ENCODE measurements around the gene CDH26.
"Not testable (repeated sequence)": the region's sequence is repeated elsewhere in the genome, so short reads cannot be mapped to it uniquely, and the experiment has no call there.

Gene CDH26

DNA sequence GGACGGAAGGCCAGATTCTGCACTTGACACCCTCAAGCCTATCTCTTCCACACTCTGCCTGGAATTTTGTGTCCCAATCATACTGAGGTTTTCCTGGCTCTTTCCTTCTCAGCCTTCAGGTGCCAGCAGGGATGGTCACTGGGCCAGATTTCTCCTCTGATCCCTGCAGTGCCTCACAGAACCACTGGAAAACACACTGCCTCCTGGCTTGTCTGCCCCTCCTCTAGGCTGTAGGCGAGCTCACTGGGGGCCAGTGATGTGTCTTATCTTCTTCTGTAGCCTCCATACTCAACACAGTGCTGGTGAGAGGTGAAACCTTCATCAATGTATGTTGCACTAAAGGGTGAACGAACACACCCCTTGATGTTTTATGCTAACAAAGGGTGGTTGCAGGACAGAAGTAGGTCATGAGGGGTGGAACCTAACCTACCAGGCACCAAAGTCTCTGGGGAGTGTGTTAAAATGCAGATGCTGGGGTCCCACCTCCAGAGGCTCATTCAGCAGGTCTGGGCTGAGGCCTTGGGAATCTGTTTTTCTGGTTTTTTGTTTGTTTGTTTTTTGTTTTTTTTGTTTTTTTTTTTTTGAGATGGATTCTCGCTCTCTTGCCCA, 80.3 kb downstream of the CDH26 start:
- no peak for DNase-seq (ENCODE audit: low read depth)
- TF ChIP-seq, protein P1, sequence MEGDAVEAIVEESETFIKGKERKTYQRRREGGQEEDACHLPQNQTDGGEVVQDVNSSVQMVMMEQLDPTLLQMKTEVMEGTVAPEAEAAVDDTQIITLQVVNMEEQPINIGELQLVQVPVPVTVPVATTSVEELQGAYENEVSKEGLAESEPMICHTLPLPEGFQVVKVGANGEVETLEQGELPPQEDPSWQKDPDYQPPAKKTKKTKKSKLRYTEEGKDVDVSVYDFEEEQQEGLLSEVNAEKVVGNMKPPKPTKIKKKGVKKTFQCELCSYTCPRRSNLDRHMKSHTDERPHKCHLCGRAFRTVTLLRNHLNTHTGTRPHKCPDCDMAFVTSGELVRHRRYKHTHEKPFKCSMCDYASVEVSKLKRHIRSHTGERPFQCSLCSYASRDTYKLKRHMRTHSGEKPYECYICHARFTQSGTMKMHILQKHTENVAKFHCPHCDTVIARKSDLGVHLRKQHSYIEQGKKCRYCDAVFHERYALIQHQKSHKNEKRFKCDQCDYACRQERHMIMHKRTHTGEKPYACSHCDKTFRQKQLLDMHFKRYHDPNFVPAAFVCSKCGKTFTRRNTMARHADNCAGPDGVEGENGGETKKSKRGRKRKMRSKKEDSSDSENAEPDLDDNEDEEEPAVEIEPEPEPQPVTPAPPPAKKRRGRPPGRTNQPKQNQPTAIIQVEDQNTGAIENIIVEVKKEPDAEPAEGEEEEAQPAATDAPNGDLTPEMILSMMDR (IDR thresholded peaks at IDR 0.05; ENCODE audit: low read depth, low read length, missing control alignments), result no peak
- no peak overlapping the region for H3K4me3 ChIP-seq (ENCODE audit: low read depth, low read length)

DNA sequence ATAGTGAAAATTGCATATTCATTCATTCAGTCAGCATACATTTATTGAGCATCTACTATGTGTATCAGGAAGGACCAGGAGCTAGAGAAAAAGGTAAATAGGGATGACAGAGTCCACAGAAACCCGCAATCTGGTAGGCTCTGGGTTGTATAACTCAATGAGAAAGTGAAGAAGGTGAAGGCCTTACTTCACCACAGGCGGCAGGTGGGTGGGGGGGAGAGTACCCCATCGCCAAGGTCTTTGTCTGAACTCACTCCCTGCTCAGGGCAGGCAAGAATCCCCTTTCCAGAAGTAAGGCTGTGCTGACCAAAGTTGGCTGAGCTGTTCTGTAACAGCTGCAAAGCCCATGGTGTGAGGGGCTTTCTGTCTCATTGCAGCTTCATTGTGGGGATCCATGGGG, 81.3 kb downstream of the CDH26 start:
- no peak overlapping the region for H3K4me3 ChIP-seq (ENCODE audit: low read depth, low read length)
- no peak for DNase-seq (ENCODE audit: low read depth)
- TF ChIP-seq, protein P1 (IDR thresholded peaks at IDR 0.05; ENCODE audit: low read depth, low read length, missing control alignments), result no peak

- H3K4me3 ChIP-seq (ENCODE audit: low read depth, low read length), result no peak overlapping the region
- DNase-seq (ENCODE audit: low read depth), result no peak
- TF ChIP-seq, protein P1 (IDR thresholded peaks at IDR 0.05; ENCODE audit: low read depth, low read length, missing control alignments), result no peak
Measured at GRCh38 chr20:60040471-60041162, 82.4 kb downstream of the CDH26 start.

DNA sequence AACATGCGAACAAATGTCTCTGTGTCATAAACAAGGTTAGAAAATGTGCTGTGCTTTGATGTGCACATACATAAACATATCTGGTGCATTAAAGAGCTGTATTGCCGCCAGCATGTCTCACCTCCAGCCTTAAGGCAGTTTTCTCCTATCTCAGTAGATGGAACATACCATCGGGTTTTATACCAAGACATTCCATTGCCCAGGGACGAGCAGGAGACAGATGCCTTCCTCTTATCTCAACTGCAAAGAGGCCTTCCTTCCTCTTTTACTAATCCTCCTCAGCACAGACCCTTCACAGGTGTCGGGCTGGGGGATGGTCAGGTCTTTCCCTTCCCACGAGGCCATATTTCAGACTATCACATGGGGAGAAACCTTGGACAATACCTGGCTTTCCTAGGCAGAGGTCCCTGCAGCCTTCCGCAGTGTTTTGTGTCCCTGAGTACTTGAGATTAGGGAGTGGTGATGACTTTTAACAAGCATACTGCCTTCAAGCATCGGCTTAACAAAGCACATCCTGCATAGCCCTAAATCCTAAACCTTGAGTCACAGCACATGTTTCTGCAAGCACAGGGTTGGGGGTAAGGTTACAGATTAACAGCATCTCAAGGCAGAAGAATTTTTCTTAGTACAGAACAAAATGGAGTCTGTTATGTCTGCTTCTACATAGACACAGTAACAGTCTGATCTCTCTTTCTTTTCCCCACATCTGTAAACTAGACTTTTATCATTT, 83.4 kb downstream of the CDH26 start:
- DNase-seq (ENCODE audit: low read depth); H3K4me3 ChIP-seq (ENCODE audit: low read depth, low read length): not testable (repeated sequence)

DNA sequence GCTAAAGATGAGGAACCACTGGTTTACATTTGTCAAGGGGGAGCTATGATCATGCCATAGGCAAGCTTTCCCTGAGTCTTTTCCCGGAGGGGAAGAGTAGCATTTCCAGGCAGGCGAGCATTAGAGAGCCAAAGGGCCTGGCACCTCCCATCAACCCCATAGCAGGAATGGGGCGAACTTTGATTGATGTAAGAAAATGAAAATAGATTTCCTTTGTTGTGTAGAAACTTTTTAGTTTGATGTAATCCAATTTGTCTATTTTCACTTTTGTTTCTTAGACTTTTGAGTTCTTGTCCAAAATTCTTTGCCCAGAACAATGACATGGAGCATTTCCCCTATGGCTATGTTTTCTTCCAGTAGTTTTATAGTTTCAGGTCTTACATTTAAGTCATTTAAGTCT, 85.2 kb downstream of the CDH26 start:
- DNase-seq (ENCODE audit: low read depth), result no peak
- H3K4me3 ChIP-seq (ENCODE audit: low read depth, low read length), result no peak overlapping the region
- TF ChIP-seq, protein P1 (IDR thresholded peaks at IDR 0.05; ENCODE audit: low read depth, low read length, missing control alignments), result no peak

GRCh38 chr20:60046011-60046413, 87.8 kb downstream of the CDH26 start:
- TF ChIP-seq, protein P1 (IDR thresholded peaks at IDR 0.05; ENCODE audit: low read depth, low read length, missing control alignments), result no peak
- no peak overlapping the region for H3K4me3 ChIP-seq (ENCODE audit: low read depth, low read length)
- no peak for DNase-seq (ENCODE audit: low read depth)

GRCh38 chr20:60046436-60046835, 88.2 kb downstream of the CDH26 start:
- no peak overlapping the region for H3K4me3 ChIP-seq (ENCODE audit: low read depth, low read length)
- TF ChIP-seq, protein P1 (IDR thresholded peaks at IDR 0.05; ENCODE audit: low read depth, low read length, missing control alignments), result no peak
- DNase-seq (ENCODE audit: low read depth), result no peak

Data from GM12864 (cell line).